Tibial nerve (tissue), 4 donors: Measurements from ENCODE around the gene ZNF821. TPM values are rescaled to one million over a fixed set of nuclear protein-coding genes. Genes with fewer than 3 reads are reported as not detected.

Experiments used
- DNase-seq, 2 donors: peaks; one replicate each; pipeline ENCODE4 v3.0.0-alpha.2; 2019; ENCODE audit warnings: low spot score in 2 of 2
- H3K27ac ChIP-seq, 4 donors: fragments of 200-600 bp; sonication (generic) in 3 of 4; one replicate each; pipeline ENCODE4 v1.5.1; 2017 to 2019; ENCODE audit warnings: mild to moderate bottlenecking in 1 of 4
- H3K27me3 ChIP-seq, 2 donors: fragments of 200-600 bp; sonication (generic) in 1 of 2; one replicate each; pipeline versions ENCODE4 v1.5.1 to v1.6.0; 2017 to 2019
- H3K36me3 ChIP-seq, 3 donors: fragments of 200-600 bp; sonication (generic); one replicate each; pipeline ENCODE4 v1.5.1; 2018 to 2019
- H3K4me1 ChIP-seq, 4 donors: fragments of 200-600 bp; sonication (generic) in 3 of 4; one replicate each; pipeline ENCODE4 v1.5.1; 2017 to 2019
- H3K4me3 ChIP-seq, 4 donors: fragments of 200-600 bp; sonication (generic) in 3 of 4; one replicate each; pipeline ENCODE4 v1.5.1; 2017 to 2019; ENCODE audit warnings: mild to moderate bottlenecking in 1 of 4, moderate library complexity in 1 of 4
- H3K9me3 ChIP-seq, 4 donors: fragments of 200-600 bp; sonication (generic) in 3 of 4; one replicate each; pipeline ENCODE4 v1.5.1; 2017 to 2019
- CTCF ChIP-seq, 5 experiments: fragments of 200-600 bp in 3 of 5; fragments of 450-650 bp in 2 of 5; sonication (generic) in 3 of 5; IDR thresholded peaks; one replicate each; pipeline ENCODE4 v1.5.1; 2016 to 2019; ENCODE audit warnings: antibody characterized with exemption in 5 of 5, mild to moderate bottlenecking in 3 of 5, moderate library complexity in 2 of 5
- EP300 ChIP-seq, 2 donors: sonication (generic); formaldehyde crosslinking; IDR thresholded peaks; one replicate each; pipeline ENCODE4 v1.6.1; 2017; ENCODE audit warnings: antibody characterized with exemption in 2 of 2, mild to moderate bottlenecking in 1 of 2
- POLR2A ChIP-seq, 2 donors: fragments of 450-650 bp; IDR thresholded peaks; one replicate each; pipeline ENCODE4 v1.6.1; 2017; ENCODE audit warnings: antibody characterized with exemption in 2 of 2, mild to moderate bottlenecking in 2 of 2, moderate library complexity in 2 of 2
- WGBS, 2 donors: methylation state at CpG; one replicate each; pipeline ENCODE4 v1.1.5; 2018; 5-methylcytosine and 5-hydroxymethylcytosine counted together
- total RNA-seq, 4 donors: library from RNA; depleted of rRNA; stranded (reverse); fragments of >200 nt; gene quantifications; one replicate each; pipeline ENCODE4 v1.1.0, GENCODE V29; 2016

The ZNF821 gene
- total RNA-seq, 4 donors from 2014 or later: 3.5 to 18.9 (median 4.3) TPM

- H3K4me1 ChIP-seq: peaks cover 0 to 5% (median 2%) of the 10 kb centered on the region in 4 donors
- DNase-seq: no peak
- no peaks in the 10 kb centered on the region for H3K27me3 ChIP-seq
- H3K27ac ChIP-seq: no peak overlapping the region
- H3K9me3 ChIP-seq: no peaks in the 10 kb centered on the region
- no peak for TF ChIP-seq EP300 (IDR thresholded peaks at IDR 0.05)
- no peak for TF ChIP-seq POLR2A (IDR thresholded peaks at IDR 0.05)
- no peak for TF ChIP-seq CTCF (IDR thresholded peaks at IDR 0.05)
- 85 to 93% methylated on average over 4 of the region's 4 CpGs for WGBS, 2 donors
- H3K4me3 ChIP-seq: no peak overlapping the region
- peaks cover 0 to 91% (median 7%) of the 10 kb centered on the region in 3 donors for H3K36me3 ChIP-seq
Measured at GRCh38 chr16:71854369-71854948, 29.5 kb downstream of the ZNF821 start.

GRCh38 chr16:71853413-71853812, 30.6 kb downstream of the ZNF821 start:
- Histone ChIP-seq H3K36me3 (peaks cover 0 to 92% (median 9%) of the 10 kb centered on the region in 3 donors), H3K4me3 (no peak overlapping the region), H3K4me1 (peaks cover 0 to 5% (median 2%) of the 10 kb centered on the region in 4 donors), H3K27me3 (no peaks in the 10 kb centered on the region), H3K27ac (peak overlapping the region in 1 of 4 donors; percentile 10), H3K9me3 (no peaks in the 10 kb centered on the region)
- DNase-seq: no peak
- WGBS, 2 donors: 88 to 97% methylated on average over 4 of the region's 4 CpGs
- TF ChIP-seq EP300 (IDR thresholded peaks at IDR 0.05) (no peak), CTCF (IDR thresholded peaks at IDR 0.05) (no peak), POLR2A (IDR thresholded peaks at IDR 0.05) (no peak)

GRCh38 chr16:71852561-71852960, 31.4 kb downstream of the ZNF821 start:
- no peaks in the 10 kb centered on the region for H3K27me3 ChIP-seq
- no peak overlapping the region for H3K4me3 ChIP-seq
- no peaks in the 10 kb centered on the region for H3K9me3 ChIP-seq
- H3K4me1 ChIP-seq: peaks cover 0 to 12% (median 3%) of the 10 kb centered on the region in 4 donors
- peaks cover 0 to 88% (median 9%) of the 10 kb centered on the region in 3 donors for H3K36me3 ChIP-seq
- no peak for DNase-seq
- TF ChIP-seq POLR2A (IDR thresholded peaks at IDR 0.05): no peak
- 92 to 96% methylated on average over 4 of the region's 4 CpGs for whole genome bisulfite sequencing, 2 donors
- no peak overlapping the region for H3K27ac ChIP-seq

- peaks cover 0 to 84% (median 9%) of the 10 kb centered on the region in 3 donors for H3K36me3 ChIP-seq
- H3K27ac ChIP-seq: no peak overlapping the region
- 87 to 97% methylated on average over 3 of the region's 3 CpGs for WGBS, 2 donors
- H3K4me3 ChIP-seq: no peak overlapping the region
- no peaks in the 10 kb centered on the region for H3K27me3 ChIP-seq
- H3K4me1 ChIP-seq: peaks cover 0 to 16% (median 6%) of the 10 kb centered on the region in 4 donors
- H3K9me3 ChIP-seq: no peaks in the 10 kb centered on the region
- DNase-seq: no peak
- TF ChIP-seq CTCF (IDR thresholded peaks at IDR 0.05) (no peak), EP300 (IDR thresholded peaks at IDR 0.05) (no peak), POLR2A (IDR thresholded peaks at IDR 0.05) (no peak)
Measured at GRCh38 chr16:71852158-71852557, 31.8 kb downstream of the ZNF821 start.

GRCh38 chr16:71851746-71852145, 32.2 kb downstream of the ZNF821 start:
- TF ChIP-seq EP300 (IDR thresholded peaks at IDR 0.05): no peak
- no peak for TF ChIP-seq CTCF (IDR thresholded peaks at IDR 0.05)
- no peak for TF ChIP-seq POLR2A (IDR thresholded peaks at IDR 0.05)
- no peak overlapping the region for H3K27ac ChIP-seq
- H3K9me3 ChIP-seq: no peaks in the 10 kb centered on the region
- H3K36me3 ChIP-seq: peaks cover 0 to 80% (median 9%) of the 10 kb centered on the region in 3 donors
- H3K27me3 ChIP-seq: no peaks in the 10 kb centered on the region
- no peak overlapping the region for H3K4me3 ChIP-seq
- 78 to 97% methylated on average over 8 of the region's 8 CpGs for WGBS, 2 donors
- peaks cover 0 to 20% (median 9%) of the 10 kb centered on the region in 4 donors for H3K4me1 ChIP-seq
- no peak for DNase-seq
